NCI-H1092 treated with DMSO at 0.1 percent for 48 hours (cell line): Measurements from ENCODE around the gene NXF3.
"Not testable (repeated sequence)": the region's sequence is repeated elsewhere in the genome, so short reads cannot be mapped to it uniquely, and the experiment has no call there.

Experiments
- DNase-seq: peaks from one replicate; lab custom pipeline; 2025; lab: John Stamatoyannopoulos, UW

Gene NXF3

GRCh38 chrX:103051260-103051789 lies 41.6 kb downstream of the NXF3 start:
- DNase-seq = no peak

DNA sequence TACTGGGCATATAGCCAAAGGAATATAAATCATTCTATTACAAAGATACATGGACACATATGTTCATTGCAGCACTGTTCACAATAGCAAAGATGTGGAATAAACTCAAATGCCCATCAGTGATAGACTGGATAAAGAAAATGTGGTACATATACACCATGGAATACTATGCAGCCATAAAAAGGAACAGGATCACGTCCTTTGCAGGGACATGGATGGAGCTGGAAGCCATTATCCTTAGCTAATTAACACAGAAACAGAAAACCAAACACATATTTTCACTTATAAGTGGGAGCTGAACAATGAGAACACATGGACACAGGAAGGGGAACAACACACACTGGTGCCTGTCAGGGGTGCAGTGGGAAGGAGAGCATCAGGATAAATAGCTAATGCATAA lies 59.6 kb downstream of the NXF3 start:
- DNase-seq = not testable (repeated sequence)
